GM18526 (cell line): Measurements from ENCODE around the gene FGF18.

Experiments
- POLR2A ChIP-seq: IDR thresholded peaks from 3 replicates; pipeline ENCODE4 v1.6.1; 2011; ENCODE audit not compliant: insufficient read length; ENCODE audit errors: extremely low read depth

Gene FGF18

GRCh38 chr5:171432076-171432475 lies 12.6 kb downstream of the FGF18 start:
- no peak for TF ChIP-seq POLR2A

GRCh38 chr5:171432583-171433351 lies 13.3 kb downstream of the FGF18 start:
- TF ChIP-seq POLR2A, result no peak

- TF ChIP-seq POLR2A, result no peak
These were observed 13.9 kb downstream of the FGF18 start for GRCh38 chr5:171433352-171433698.

GRCh38 chr5:171433982-171434676 lies 14.7 kb downstream of the FGF18 start:
- no peak for TF ChIP-seq POLR2A

- TF ChIP-seq POLR2A, result no peak
These were observed 15.4 kb downstream of the FGF18 start for GRCh38 chr5:171434874-171435273.

GRCh38 chr5:171435908-171436307 lies 16.5 kb downstream of the FGF18 start:
- no peak for TF ChIP-seq POLR2A

GRCh38 chr5:171436804-171437285 lies 17.4 kb downstream of the FGF18 start:
- TF ChIP-seq POLR2A, result no peak

- TF ChIP-seq POLR2A, result no peak
These were observed 17.9 kb downstream of the FGF18 start for GRCh38 chr5:171437286-171437821.

GRCh38 chr5:171438738-171439137 lies 19.3 kb downstream of the FGF18 start:
- no peak for TF ChIP-seq POLR2A

GRCh38 chr5:171441246-171441791 lies 21.9 kb downstream of the FGF18 start:
- no peak for TF ChIP-seq POLR2A

GRCh38 chr5:171442287-171443042 lies 23.0 kb downstream of the FGF18 start:
- no peak for TF ChIP-seq POLR2A

- no peak for TF ChIP-seq POLR2A
These were observed 25.1 kb downstream of the FGF18 start for GRCh38 chr5:171444582-171444981.

GRCh38 chr5:171445644-171446516 lies 26.4 kb downstream of the FGF18 start:
- TF ChIP-seq POLR2A, result no peak

- TF ChIP-seq POLR2A, result no peak
These were observed 27.8 kb downstream of the FGF18 start for GRCh38 chr5:171447226-171447625.
